HG02943 (cell line): Measurements from ENCODE around the gene SLC22A6.
"Not testable (repeated sequence)": the region's sequence is repeated elsewhere in the genome, so short reads cannot be mapped to it uniquely, and the experiment has no call there.

Source experiments
- ATAC-seq: cut with Tn5 transposase; IDR thresholded peaks from one replicate; pipeline ENCODE4 v1.9.1; 2021; ENCODE audit warnings: mild to moderate bottlenecking, low read depth, moderate library complexity; ENCODE audit not compliant: unreplicated experiment

SLC22A6 gene

GRCh38 chr11:62994775-62995174 lies 10.0 kb upstream of the SLC22A6 start:
- ATAC-seq: no peak

DNA sequence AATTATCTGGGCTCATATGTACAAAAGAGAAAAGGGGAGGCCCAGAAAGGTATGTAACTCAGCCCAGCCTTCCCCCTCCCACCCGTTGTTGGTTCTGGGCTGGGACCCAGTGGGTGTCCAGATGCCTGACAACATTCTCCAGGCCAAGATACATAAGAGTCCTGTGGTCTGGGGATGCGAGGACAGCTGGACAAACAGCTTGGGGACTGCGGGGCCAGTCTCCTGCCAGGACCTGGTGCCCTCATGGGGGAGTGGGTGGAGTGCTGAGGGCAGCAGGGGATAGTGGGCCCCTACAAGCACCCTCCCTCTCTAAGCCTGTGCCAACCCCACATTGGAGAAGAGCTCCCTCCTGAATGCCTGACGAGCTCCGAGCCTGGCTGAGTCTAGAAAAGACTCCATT lies 3.5 kb upstream of the SLC22A6 start:
- ATAC-seq: no peak

DNA sequence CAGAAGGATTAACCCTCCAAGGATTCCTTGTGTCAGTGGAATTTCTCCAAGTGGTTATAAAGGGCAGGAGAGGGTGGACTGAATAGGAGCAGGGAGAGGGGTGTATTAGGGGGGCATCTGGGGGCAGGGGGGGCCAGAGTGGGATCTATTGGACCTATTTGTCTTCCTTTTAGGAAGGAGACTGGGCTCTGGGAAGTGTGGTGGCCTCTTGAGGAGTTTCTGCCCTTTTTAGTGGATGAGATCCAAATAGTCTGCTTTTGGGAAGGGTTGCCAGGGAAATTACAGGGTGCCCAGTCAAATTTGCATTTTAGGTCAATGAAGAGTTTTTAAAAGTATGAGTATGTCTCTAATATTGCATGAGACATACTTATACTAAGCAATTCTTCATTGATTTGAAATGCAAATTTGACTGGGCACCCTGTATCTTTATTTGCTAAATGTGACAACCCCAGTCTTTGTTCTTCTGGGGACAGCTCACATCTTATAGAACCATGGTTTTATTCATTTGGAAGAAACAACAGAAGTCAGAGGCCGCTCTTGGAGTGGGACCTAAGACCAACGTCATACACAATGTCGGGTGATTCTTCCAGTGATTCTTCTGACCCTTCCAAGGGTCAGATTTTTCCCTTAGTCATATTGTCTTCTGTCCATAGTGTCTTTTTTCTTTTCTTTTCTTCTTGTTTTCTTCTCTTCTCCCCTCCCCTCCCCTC lies 429 bp upstream of the SLC22A6 start:
- ATAC-seq: no peak

DNA sequence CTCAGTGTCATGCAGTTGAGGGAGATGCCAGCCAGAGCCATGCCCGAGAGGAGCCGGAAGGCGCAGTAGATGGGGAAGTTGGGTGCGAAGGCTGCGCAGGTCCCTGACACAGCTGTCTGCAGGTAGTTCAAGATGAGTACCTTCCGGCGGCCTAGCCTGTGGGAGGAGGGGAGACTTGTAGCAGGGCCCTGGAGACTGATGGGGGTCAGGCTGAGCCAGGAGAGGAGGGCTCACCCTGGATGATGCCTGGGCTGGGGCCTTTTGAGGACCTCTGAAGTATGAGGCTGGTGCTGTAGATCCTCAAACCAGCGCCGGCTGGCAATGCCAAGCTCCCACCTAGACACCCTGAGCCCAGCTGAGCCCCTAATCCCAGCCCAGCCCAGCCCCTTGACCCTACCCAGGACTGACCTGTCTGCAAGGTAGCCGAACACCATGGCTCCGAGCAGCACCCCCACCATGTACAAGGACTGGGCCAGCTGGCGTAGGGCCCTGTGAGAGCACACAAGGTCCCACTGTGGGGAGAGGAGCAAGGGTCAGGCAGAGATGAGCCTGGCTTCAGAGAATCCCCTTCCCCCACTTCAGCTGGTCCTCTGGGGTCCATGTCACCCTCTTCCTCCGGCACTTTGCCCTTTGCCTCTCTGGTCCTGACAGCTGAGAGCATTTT lies 1.1 kb downstream of the SLC22A6 start:
- no peak for ATAC-seq

DNA sequence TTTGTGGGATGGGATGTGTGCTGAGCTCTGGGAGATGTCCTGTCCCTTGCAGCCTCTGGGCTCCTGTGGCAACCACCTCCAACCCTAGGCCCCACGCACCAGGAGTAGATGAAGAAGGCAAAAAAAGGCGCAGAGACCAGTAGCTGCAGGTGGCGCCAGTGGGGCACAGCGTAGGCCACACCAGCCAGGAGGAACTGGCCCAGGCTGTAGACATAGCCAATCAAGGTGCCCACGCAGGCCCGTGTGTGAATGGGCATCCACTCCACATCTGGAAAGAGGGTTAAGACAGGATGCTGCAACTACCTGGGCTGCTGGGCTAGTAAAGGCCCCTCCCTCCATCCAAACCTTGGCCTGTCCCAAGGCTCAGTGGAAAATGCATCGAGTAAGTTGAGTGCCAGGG lies 3.0 kb downstream of the SLC22A6 start:
- ATAC-seq: no peak

- no peak for ATAC-seq
Measured at GRCh38 chr11:62980133-62980760, 4.5 kb downstream of the SLC22A6 start.

- ATAC-seq: no peak
Measured at GRCh38 chr11:62976109-62976508, 8.7 kb downstream of the SLC22A6 start.

DNA sequence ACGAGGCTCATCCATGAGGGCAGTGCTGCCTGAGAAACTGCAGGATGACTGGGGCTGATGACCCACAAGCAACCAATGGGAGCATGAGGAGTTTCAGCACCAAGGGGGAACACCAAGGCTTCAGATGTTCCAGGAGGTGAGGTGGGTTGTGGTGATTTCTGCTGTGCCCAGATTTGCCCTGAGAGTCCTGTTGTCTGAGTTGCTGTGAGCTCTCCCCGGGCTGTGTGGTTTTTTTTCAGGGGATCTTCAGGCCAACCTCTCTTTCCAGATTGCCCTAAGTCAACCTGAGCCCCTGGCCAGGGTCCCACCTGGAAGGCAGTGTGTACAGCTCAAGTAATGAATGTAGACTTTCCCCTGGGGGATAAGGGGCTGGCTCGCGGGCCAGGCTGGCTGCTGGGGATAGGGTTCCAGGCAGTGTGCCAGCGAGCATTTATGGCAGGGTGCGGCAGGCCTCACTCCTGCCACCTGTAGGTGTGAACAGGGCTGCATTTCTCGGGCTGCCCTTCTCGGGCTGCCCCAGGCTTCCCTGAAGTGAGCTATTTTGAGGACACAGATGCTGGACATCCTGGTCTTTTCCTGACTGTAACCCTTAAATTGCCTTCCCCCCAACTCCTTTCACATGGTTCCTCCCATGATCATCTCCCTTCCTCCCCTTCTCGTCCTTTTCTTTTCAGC lies 9.8 kb downstream of the SLC22A6 start:
- no peak for ATAC-seq

GRCh38 chr11:62965574-62965973 lies 19.2 kb downstream of the SLC22A6 start:
- no peak for ATAC-seq

- ATAC-seq: no peak
Measured at GRCh38 chr11:62962391-62962790, 22.4 kb downstream of the SLC22A6 start.

GRCh38 chr11:62961017-62961570 lies 23.7 kb downstream of the SLC22A6 start:
- no peak for ATAC-seq

DNA sequence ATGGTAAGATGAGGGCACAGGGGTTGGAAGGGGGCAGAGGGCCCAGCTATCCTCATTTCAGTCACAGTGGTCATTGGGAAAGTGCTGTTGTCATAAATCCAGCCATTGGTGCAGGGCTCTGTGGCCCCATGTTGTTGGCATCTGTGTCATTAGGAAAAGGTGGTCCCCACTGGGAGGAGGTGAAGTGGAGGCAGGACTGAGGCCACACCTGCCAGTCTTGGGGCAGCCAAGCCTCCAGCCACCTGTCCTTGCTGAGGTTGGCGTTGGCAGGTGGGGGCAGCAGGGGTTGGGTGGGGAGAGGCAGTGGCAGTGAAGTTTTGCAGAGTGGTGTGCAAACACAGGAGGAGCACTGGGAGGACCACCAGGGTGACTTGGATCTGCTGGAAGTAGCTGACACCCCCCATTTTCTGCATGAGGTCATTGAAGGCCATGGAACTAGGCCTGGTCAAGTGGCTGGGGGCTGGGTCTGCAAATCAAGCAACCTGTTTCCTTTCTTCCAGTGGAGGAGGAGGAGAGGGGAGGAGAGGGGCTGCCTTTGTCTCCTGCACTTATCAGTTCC lies 25.3 kb downstream of the SLC22A6 start:
- ATAC-seq: no peak

GRCh38 chr11:62958547-62959421 lies 26.0 kb downstream of the SLC22A6 start:
- no peak for ATAC-seq

GRCh38 chr11:62957147-62957546 lies 27.6 kb downstream of the SLC22A6 start:
- no peak for ATAC-seq

- no peak for ATAC-seq
Measured at GRCh38 chr11:62954478-62954877, 30.3 kb downstream of the SLC22A6 start.

GRCh38 chr11:62953811-62954210 lies 31.0 kb downstream of the SLC22A6 start:
- ATAC-seq: no peak

- no peak for ATAC-seq
Measured at GRCh38 chr11:62948765-62949320, 35.9 kb downstream of the SLC22A6 start.

DNA sequence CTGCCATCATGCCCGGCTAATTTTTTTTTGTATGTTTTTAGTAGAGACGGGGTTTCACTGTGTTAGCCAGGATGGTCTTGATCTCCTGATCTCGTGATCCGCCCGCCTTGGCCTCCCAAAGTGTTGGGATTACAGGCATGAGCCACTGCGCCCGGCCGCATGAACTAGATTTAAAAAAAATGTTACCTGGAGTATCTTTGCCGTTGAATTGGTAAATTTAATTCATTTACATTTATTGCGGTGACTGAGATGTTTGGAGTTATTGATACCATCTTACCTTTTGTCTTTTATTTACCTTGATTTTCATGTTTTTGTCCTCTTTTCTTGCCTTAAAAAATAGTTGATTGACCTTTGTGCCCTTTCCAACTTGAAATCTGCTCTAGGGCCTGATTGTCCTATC lies 39.2 kb downstream of the SLC22A6 start:
- not testable (repeated sequence) for ATAC-seq

GRCh38 chr11:62937528-62937927 lies 47.2 kb downstream of the SLC22A6 start:
- not testable (repeated sequence) for ATAC-seq

DNA sequence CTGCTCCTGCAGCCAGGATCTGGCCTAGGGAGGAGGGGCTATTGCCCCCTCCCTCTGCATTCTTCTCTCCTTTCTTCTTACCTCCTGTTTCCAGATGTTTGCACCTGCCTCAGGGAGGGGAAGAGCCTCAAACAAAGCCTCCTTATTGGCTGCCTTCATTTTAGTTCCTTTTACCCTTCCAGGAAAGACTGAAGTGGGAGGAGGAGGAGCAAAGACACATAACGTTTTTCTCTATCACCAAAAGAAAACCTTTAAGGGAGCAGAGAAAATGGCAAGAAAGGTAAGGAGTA lies 50.3 kb downstream of the SLC22A6 start:
- ATAC-seq: no peak
